Measurements from ENCODE around the gene CTAG1A.
"Not testable (repeated sequence)": the region's sequence is repeated elsewhere in the genome, so short reads cannot be mapped to it uniquely, and the experiment has no call there.

- not testable (repeated sequence) for TF ChIP-seq POLR2A, CTCF (IDR thresholded peaks at IDR 0.05)
These were observed 34.2 kb downstream of the CTAG1A start, which contains the start of gene CTAG1B for GRCh38 chrX:154619182-154619581.

Data from sigmoid colon (tissue), 3 donors.